Suprapubic skin (tissue), 3 donors: Measurements from ENCODE around the gene TEX48.

ENCODE experiments used
- EP300 ChIP-seq: sonication (generic); formaldehyde crosslinking; IDR thresholded peaks from one replicate; pipeline ENCODE4 v1.6.1; 2017; ENCODE audit warnings: antibody characterized with exemption
- POLR2A ChIP-seq, 2 donors: fragments of 450-650 bp; IDR thresholded peaks; one replicate each; pipeline ENCODE4 v1.6.1; 2017; ENCODE audit warnings: antibody characterized with exemption in 2 of 2, mild to moderate bottlenecking in 2 of 2, moderate library complexity in 2 of 2
- TF ChIP-seq, protein P1 (sequence below), 2 donors: fragments of 200-600 bp in 1 of 2; fragments of 450-650 bp in 1 of 2; sonication (generic) in 1 of 2; IDR thresholded peaks; one replicate each; pipeline ENCODE4 v1.5.1; 2016 to 2019; ENCODE audit warnings: antibody characterized with exemption in 2 of 2, mild to moderate bottlenecking in 1 of 2, moderate library complexity in 1 of 2

DNA sequence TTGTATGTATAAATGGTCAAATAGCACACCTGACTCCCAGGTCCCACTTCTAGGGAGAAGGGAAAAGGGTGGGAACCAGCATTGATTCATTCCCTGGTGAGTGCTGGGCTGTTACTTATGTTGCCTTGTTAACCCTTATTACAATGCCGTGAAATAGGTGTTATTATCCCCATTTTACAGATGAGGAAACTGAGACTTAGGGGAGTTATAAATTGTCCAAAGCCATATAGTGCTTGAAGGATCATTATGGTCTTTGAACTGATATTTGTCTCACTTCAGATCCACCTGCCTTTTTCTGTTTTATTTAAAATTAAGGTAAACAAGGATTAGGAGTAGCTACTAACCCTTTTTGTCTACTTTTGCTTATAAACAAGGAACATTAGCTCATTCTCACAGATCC, 54.4 kb downstream of the TEX48 start:
- TF ChIP-seq, protein P1, sequence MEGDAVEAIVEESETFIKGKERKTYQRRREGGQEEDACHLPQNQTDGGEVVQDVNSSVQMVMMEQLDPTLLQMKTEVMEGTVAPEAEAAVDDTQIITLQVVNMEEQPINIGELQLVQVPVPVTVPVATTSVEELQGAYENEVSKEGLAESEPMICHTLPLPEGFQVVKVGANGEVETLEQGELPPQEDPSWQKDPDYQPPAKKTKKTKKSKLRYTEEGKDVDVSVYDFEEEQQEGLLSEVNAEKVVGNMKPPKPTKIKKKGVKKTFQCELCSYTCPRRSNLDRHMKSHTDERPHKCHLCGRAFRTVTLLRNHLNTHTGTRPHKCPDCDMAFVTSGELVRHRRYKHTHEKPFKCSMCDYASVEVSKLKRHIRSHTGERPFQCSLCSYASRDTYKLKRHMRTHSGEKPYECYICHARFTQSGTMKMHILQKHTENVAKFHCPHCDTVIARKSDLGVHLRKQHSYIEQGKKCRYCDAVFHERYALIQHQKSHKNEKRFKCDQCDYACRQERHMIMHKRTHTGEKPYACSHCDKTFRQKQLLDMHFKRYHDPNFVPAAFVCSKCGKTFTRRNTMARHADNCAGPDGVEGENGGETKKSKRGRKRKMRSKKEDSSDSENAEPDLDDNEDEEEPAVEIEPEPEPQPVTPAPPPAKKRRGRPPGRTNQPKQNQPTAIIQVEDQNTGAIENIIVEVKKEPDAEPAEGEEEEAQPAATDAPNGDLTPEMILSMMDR (IDR thresholded peaks at IDR 0.05) = no peak
- TF ChIP-seq EP300 (no peak), POLR2A (IDR thresholded peaks at IDR 0.05) (no peak)
